Astrocyte (in vitro differentiated cells and primary cell): ENCODE data around the gene CACNA1C. TPM values are rescaled to one million over a fixed set of nuclear protein-coding genes. Genes with fewer than 3 reads are reported as not detected.

Experiments
- DNase-seq: peaks from one replicate; pipeline ENCODE4 v3.0.0-alpha.2; 2010; ENCODE audit warnings: low read depth
- FAIRE-seq: peaks from 2 replicates; lab custom pipeline; 2011; peaks lifted over from hg19 to GRCh38; lab: Jason Lieb, UNC
- H2AFZ ChIP-seq: 2 replicates; pipeline ENCODE4 v1.6.0; 2012; ENCODE audit warnings: low read depth, low read length, inconsistent platforms
- H3K27ac ChIP-seq: 2 replicates; pipeline ENCODE4 v1.5.1; 2011; ENCODE audit warnings: low read depth, low read length, inconsistent platforms
- H3K27me3 ChIP-seq: 2 replicates; pipeline ENCODE4 v1.6.0; 2011; ENCODE audit warnings: low read length, inconsistent platforms; ENCODE audit not compliant: insufficient read depth
- H3K36me3 ChIP-seq: 2 replicates; pipeline ENCODE4 v1.5.1; 2011; ENCODE audit warnings: low read length, inconsistent platforms; ENCODE audit not compliant: insufficient read depth
- H3K4me1 ChIP-seq: 2 replicates; pipeline ENCODE4 v1.5.1; 2011; ENCODE audit warnings: low read length, inconsistent platforms; ENCODE audit not compliant: insufficient read depth
- H3K4me2 ChIP-seq: 2 replicates; pipeline ENCODE4 v1.6.0; 2012; ENCODE audit warnings: low read length, inconsistent platforms
- H3K4me3 ChIP-seq: 2 replicates; pipeline ENCODE4 v1.5.1; 2011; ENCODE audit warnings: low read depth, mild to moderate bottlenecking, low read length, inconsistent platforms; ENCODE audit not compliant: insufficient read depth
- H3K79me2 ChIP-seq: 2 replicates; pipeline ENCODE4 v1.6.0; 2012; ENCODE audit warnings: mild to moderate bottlenecking, low read length, inconsistent platforms; ENCODE audit not compliant: insufficient read depth
- H3K9ac ChIP-seq: 2 replicates; pipeline ENCODE4 v1.6.0; 2012; ENCODE audit warnings: mild to moderate bottlenecking, low read length, inconsistent platforms
- H3K9me3 ChIP-seq: 2 replicates; pipeline ENCODE4 v1.5.1; 2012; ENCODE audit warnings: low read depth, mild to moderate bottlenecking, low read length, inconsistent platforms; ENCODE audit not compliant: insufficient read depth
- H4K20me1 ChIP-seq: 2 replicates; pipeline ENCODE4 v1.6.0; 2012; ENCODE audit warnings: low read length, inconsistent platforms; ENCODE audit not compliant: insufficient read depth
- H3K27ac Mint-ChIP-seq: one replicate; pipeline ENCODE4 v1.8.0; 2021; ENCODE audit warnings: mild to moderate bottlenecking, mixed read lengths; ENCODE audit not compliant: unreplicated experiment
- H3K27me3 Mint-ChIP-seq: one replicate; pipeline ENCODE4 v1.8.0; 2021; ENCODE audit warnings: low read depth, mixed read lengths; ENCODE audit not compliant: unreplicated experiment
- H3K36me3 Mint-ChIP-seq: one replicate; pipeline ENCODE4 v1.8.0; 2021; ENCODE audit warnings: low read depth, mixed read lengths; ENCODE audit not compliant: unreplicated experiment
- H3K4me1 Mint-ChIP-seq: one replicate; pipeline ENCODE4 v1.8.0; 2021; ENCODE audit warnings: low read depth, mixed read lengths; ENCODE audit not compliant: unreplicated experiment
- H3K4me3 Mint-ChIP-seq: one replicate; pipeline ENCODE4 v1.8.0; 2021; ENCODE audit warnings: mild to moderate bottlenecking, moderate library complexity, mixed read lengths; ENCODE audit not compliant: unreplicated experiment
- H3K9me3 Mint-ChIP-seq: one replicate; pipeline ENCODE4 v1.8.0; 2021; ENCODE audit warnings: mild to moderate bottlenecking, mixed read lengths; ENCODE audit not compliant: unreplicated experiment
- CTCF ChIP-seq: IDR thresholded peaks from 2 replicates; pipeline ENCODE4 v1.5.1; 2011; ENCODE audit warnings: low read depth, mild to moderate bottlenecking, inconsistent platforms, low read length, moderate library complexity; ENCODE audit not compliant: insufficient read depth
- EZH2 ChIP-seq: IDR thresholded peaks from 2 replicates; pipeline ENCODE4 v1.6.1; 2012; ENCODE audit warnings: mild to moderate bottlenecking, low read length, inconsistent platforms; ENCODE audit not compliant: insufficient read depth
- total RNA-seq: library from RNA; stranded (reverse); gene quantifications from 2 replicates; pipeline ENCODE4 v1.2.1, GENCODE V29; 2021

The CACNA1C gene
- total RNA-seq, 1 donor from 2014 or later, result 2.1 TPM

GRCh38 chr12:2110849-2111566 lies 58.2 kb downstream of the CACNA1C start:
- Mint-ChIP-seq H3K27ac (no peak overlapping the region), H3K4me3 (no peak overlapping the region), H3K27me3 (peaks cover 16% of the 10 kb centered on the region), H3K9me3 (peaks cover 1% of the 10 kb centered on the region), H3K4me1 (peaks cover 2% of the 10 kb centered on the region), H3K36me3 (no peaks in the 10 kb centered on the region)
- Histone ChIP-seq H3K9ac (no peak overlapping the region), H3K27me3 (no peaks in the 10 kb centered on the region), H4K20me1 (peaks cover 12% of the 10 kb centered on the region), H3K79me2 (no peaks in the 10 kb centered on the region), H3K9me3 (no peaks in the 10 kb centered on the region), H2AFZ (no peak overlapping the region), H3K4me2 (no peak overlapping the region), H3K4me3 (no peak overlapping the region), H3K4me1 (no peaks in the 10 kb centered on the region), H3K36me3 (no peaks in the 10 kb centered on the region), H3K27ac (no peak overlapping the region)
- FAIRE-seq, result no peak
- no peak for DNase-seq
- TF ChIP-seq EZH2, result no peak
- no peak for TF ChIP-seq CTCF

GRCh38 chr12:2111826-2112225 lies 59.0 kb downstream of the CACNA1C start:
- no peak overlapping the region for H3K4me2 ChIP-seq
- DNase-seq (no peak), FAIRE-seq (no peak)
- no peaks in the 10 kb centered on the region for H3K79me2 ChIP-seq
- H3K27ac Mint-ChIP-seq, result no peak overlapping the region
- H3K27me3 Mint-ChIP-seq, result peaks cover 16% of the 10 kb centered on the region
- no peak for TF ChIP-seq CTCF
- TF ChIP-seq EZH2, result no peak
- no peak overlapping the region for H3K4me3 Mint-ChIP-seq
- H3K9me3 Mint-ChIP-seq, result peaks cover 1% of the 10 kb centered on the region
- H3K36me3 ChIP-seq, result no peaks in the 10 kb centered on the region
- H4K20me1 ChIP-seq, result peaks cover 12% of the 10 kb centered on the region
- H2AFZ ChIP-seq, result no peak overlapping the region
- no peaks in the 10 kb centered on the region for H3K4me1 ChIP-seq
- peaks cover 2% of the 10 kb centered on the region for H3K4me1 Mint-ChIP-seq
- H3K4me3 ChIP-seq, result no peak overlapping the region
- H3K27me3 ChIP-seq, result no peaks in the 10 kb centered on the region
- H3K27ac ChIP-seq, result no peak overlapping the region
- H3K9me3 ChIP-seq, result no peaks in the 10 kb centered on the region
- H3K36me3 Mint-ChIP-seq, result no peaks in the 10 kb centered on the region
- no peak overlapping the region for H3K9ac ChIP-seq

- Histone ChIP-seq H3K36me3 (no peaks in the 10 kb centered on the region), H3K9me3 (no peaks in the 10 kb centered on the region), H3K79me2 (no peaks in the 10 kb centered on the region), H3K4me2 (no peak overlapping the region), H4K20me1 (peaks cover 12% of the 10 kb centered on the region), H2AFZ (no peak overlapping the region), H3K4me1 (no peaks in the 10 kb centered on the region), H3K27me3 (no peaks in the 10 kb centered on the region), H3K4me3 (no peak overlapping the region), H3K27ac (no peak overlapping the region), H3K9ac (no peak overlapping the region)
- peaks cover 1% of the 10 kb centered on the region for H3K9me3 Mint-ChIP-seq
- peaks cover 16% of the 10 kb centered on the region for H3K27me3 Mint-ChIP-seq
- peaks cover 2% of the 10 kb centered on the region for H3K4me1 Mint-ChIP-seq
- DNase-seq (no peak), FAIRE-seq (no peak)
- TF ChIP-seq EZH2 (no peak), CTCF (no peak)
- no peaks in the 10 kb centered on the region for H3K36me3 Mint-ChIP-seq
- H3K27ac Mint-ChIP-seq, result no peak overlapping the region
- no peak overlapping the region for H3K4me3 Mint-ChIP-seq
Measured at GRCh38 chr12:2112401-2112800, 59.6 kb downstream of the CACNA1C start.
